DND-41 (cell line): ENCODE measurements around the gene RAD23B.

Experiments used
- CTCF ChIP-seq: IDR thresholded peaks from 2 replicates; pipeline ENCODE4 v1.5.1; 2012; ENCODE audit warnings: borderline replicate concordance, low read length, moderate library complexity, mild to moderate bottlenecking; ENCODE audit not compliant: poor library complexity, severe bottlenecking; ENCODE audit errors: extremely low read depth
- EZH2 ChIP-seq: IDR thresholded peaks from 3 replicates; pipeline ENCODE4 v1.6.1; 2012; ENCODE audit warnings: borderline replicate concordance, low read depth, mild to moderate bottlenecking, moderate library complexity, low read length, inconsistent platforms; ENCODE audit not compliant: severe bottlenecking

- TF ChIP-seq CTCF (no peak), EZH2 (no peak)
These were observed 5.9 kb upstream of the RAD23B start for GRCh38 chr9:107276966-107277710.
